Uterus (tissue), 4 donors: Measurements from ENCODE around the gene NXPH4. TPM values are rescaled to one million over a fixed set of nuclear protein-coding genes. Genes with fewer than 3 reads are reported as not detected.

Source experiments
- DNase-seq, 2 donors: peaks; one replicate each; pipeline ENCODE4 v3.0.0-alpha.2; 2019 to 2020
- H3K27ac ChIP-seq, 2 donors: fragments of 200-600 bp; sonication (generic); 1 replicate in 1 of 2; 2 replicates in 1 of 2; pipeline ENCODE4 v1.5.1; 2016 to 2018
- H3K27me3 ChIP-seq, 2 donors: fragments of 200-600 bp; sonication (generic); one replicate each; pipeline ENCODE4 v1.5.1; 2018 to 2019; ENCODE audit warnings: control low read depth in 1 of 2
- H3K36me3 ChIP-seq, 2 donors: fragments of 200-600 bp; sonication (generic); one replicate each; pipeline ENCODE4 v1.5.1; 2019; ENCODE audit warnings: control low read depth in 1 of 2
- H3K4me1 ChIP-seq, 2 donors: fragments of 200-600 bp; sonication (generic); one replicate each; pipeline ENCODE4 v1.5.1; 2018 to 2019; ENCODE audit warnings: control low read depth in 1 of 2
- H3K4me3 ChIP-seq, 2 donors: fragments of 200-600 bp; sonication (generic); 1 replicate in 1 of 2; 2 replicates in 1 of 2; pipeline ENCODE4 v1.5.1; 2018 to 2019; ENCODE audit warnings: mild to moderate bottlenecking in 1 of 2
- H3K9me3 ChIP-seq, 2 donors: fragments of 200-600 bp; sonication (generic); one replicate each; pipeline ENCODE4 v1.5.1; 2019; ENCODE audit warnings: control low read depth in 1 of 2
- POLR2A ChIP-seq, 2 donors: fragments of 450-650 bp; IDR thresholded peaks; one replicate each; pipeline ENCODE4 v1.6.1; 2016; ENCODE audit warnings: antibody characterized with exemption in 2 of 2, mild to moderate bottlenecking in 1 of 2, moderate library complexity in 1 of 2
- intact Hi-C: fragments of 100-400 bp; cut with DNase I; formaldehyde crosslinking; loops from one replicate; pipeline ENCODE4 v1.15.1; 2023; ENCODE audit warnings: low total_unique reads
- total RNA-seq, 4 donors: library from RNA; depleted of rRNA in 3 of 4; stranded (reverse); fragments of >200 nt in 3 of 4; gene quantifications; one replicate each; pipeline versions ENCODE4 v1.1.0 to v1.2.4, GENCODE V29; 2014 to 2023
- TF ChIP-seq, protein P1 (sequence below), 4 experiments: fragments of 200-600 bp in 2 of 4; fragments of 450-650 bp in 2 of 4; sonication (generic) in 2 of 4; IDR thresholded peaks; one replicate each; pipeline ENCODE4 v1.5.1; 2016 to 2019; ENCODE audit warnings: antibody characterized with exemption in 4 of 4, mild to moderate bottlenecking in 2 of 4, moderate library complexity in 1 of 4
- donor health status: DM: yes; HTN: yes; CAD: no.

The NXPH4 gene
- total RNA-seq, 4 donors from 2014 or later = 6.3 TPM; not detected in 3

- Histone ChIP-seq H3K4me1 (no peaks in the 10 kb centered on the region), H3K27me3 (no peaks in the 10 kb centered on the region), H3K27ac (no peak overlapping the region), H3K36me3 (no peaks in the 10 kb centered on the region), H3K9me3 (no peaks in the 10 kb centered on the region), H3K4me3 (no peak overlapping the region)
- intact Hi-C loops = no loop called here
- no peak for DNase-seq
- no peak for TF ChIP-seq POLR2A (IDR thresholded peaks at IDR 0.05)
- TF ChIP-seq, protein P1, sequence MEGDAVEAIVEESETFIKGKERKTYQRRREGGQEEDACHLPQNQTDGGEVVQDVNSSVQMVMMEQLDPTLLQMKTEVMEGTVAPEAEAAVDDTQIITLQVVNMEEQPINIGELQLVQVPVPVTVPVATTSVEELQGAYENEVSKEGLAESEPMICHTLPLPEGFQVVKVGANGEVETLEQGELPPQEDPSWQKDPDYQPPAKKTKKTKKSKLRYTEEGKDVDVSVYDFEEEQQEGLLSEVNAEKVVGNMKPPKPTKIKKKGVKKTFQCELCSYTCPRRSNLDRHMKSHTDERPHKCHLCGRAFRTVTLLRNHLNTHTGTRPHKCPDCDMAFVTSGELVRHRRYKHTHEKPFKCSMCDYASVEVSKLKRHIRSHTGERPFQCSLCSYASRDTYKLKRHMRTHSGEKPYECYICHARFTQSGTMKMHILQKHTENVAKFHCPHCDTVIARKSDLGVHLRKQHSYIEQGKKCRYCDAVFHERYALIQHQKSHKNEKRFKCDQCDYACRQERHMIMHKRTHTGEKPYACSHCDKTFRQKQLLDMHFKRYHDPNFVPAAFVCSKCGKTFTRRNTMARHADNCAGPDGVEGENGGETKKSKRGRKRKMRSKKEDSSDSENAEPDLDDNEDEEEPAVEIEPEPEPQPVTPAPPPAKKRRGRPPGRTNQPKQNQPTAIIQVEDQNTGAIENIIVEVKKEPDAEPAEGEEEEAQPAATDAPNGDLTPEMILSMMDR (IDR thresholded peaks at IDR 0.05) = no peak
Observed at GRCh38 chr12:57200497-57200896, 16.1 kb upstream of the NXPH4 start.

DNA sequence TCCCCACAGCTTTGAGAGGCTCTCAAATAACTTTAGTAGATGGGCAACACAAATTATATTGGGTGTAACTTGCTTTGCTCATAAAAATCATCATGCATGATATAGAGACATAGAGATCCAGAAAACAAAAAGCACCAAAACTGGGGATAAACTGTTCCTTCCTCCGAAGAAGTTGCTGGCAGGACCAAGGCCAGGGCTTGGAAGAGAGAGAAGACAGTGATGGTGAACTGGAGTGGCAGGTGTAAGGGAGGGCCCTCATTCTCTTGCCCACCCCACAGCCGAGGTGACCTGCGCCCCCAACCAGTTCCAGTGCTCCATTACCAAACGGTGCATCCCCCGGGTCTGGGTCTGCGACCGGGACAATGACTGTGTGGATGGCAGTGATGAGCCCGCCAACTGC lies 15.4 kb upstream of the NXPH4 start:
- intact Hi-C loops = no loop called here
- H3K27ac ChIP-seq = no peak overlapping the region
- H3K36me3 ChIP-seq = no peaks in the 10 kb centered on the region
- H3K4me1 ChIP-seq = no peaks in the 10 kb centered on the region
- TF ChIP-seq, protein P1 (IDR thresholded peaks at IDR 0.05) = no peak
- TF ChIP-seq POLR2A (IDR thresholded peaks at IDR 0.05) = no peak
- H3K27me3 ChIP-seq = no peaks in the 10 kb centered on the region
- DNase-seq = no peak
- H3K9me3 ChIP-seq = no peaks in the 10 kb centered on the region
- no peak overlapping the region for H3K4me3 ChIP-seq

GRCh38 chr12:57201631-57202030 lies 15.0 kb upstream of the NXPH4 start:
- no peaks in the 10 kb centered on the region for H3K36me3 ChIP-seq
- H3K9me3 ChIP-seq = no peaks in the 10 kb centered on the region
- H3K4me3 ChIP-seq = no peak overlapping the region
- H3K27ac ChIP-seq = no peak overlapping the region
- intact Hi-C loops = no loop called here
- no peaks in the 10 kb centered on the region for H3K4me1 ChIP-seq
- H3K27me3 ChIP-seq = no peaks in the 10 kb centered on the region
- no peak for TF ChIP-seq POLR2A (IDR thresholded peaks at IDR 0.05)
- TF ChIP-seq, protein P1 (IDR thresholded peaks at IDR 0.05) = no peak
- DNase-seq = no peak

- no peaks in the 10 kb centered on the region for H3K36me3 ChIP-seq
- TF ChIP-seq, protein P1 (IDR thresholded peaks at IDR 0.05) = no peak
- TF ChIP-seq POLR2A (IDR thresholded peaks at IDR 0.05) = no peak
- no peak overlapping the region for H3K27ac ChIP-seq
Observed at GRCh38 chr12:57202321-57202720, 14.3 kb upstream of the NXPH4 start.

DNA sequence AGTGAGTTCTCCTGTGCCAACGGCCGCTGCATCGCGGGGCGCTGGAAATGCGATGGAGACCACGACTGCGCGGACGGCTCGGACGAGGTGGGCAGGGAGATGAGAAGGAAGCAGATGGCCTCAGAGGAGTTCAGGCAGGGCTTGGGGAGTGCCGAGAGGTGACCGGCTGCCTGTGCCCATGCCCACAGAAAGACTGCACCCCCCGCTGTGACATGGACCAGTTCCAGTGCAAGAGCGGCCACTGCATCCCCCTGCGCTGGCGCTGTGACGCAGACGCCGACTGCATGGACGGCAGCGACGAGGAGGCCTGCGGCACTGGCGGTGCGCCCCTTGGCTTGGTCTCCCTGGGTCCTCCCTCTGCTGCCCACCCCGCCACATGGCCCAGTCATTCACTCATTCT lies 13.4 kb upstream of the NXPH4 start:
- TF ChIP-seq, protein P1 (IDR thresholded peaks at IDR 0.05) = no peak
- TF ChIP-seq POLR2A (IDR thresholded peaks at IDR 0.05) = no peak
- Histone ChIP-seq H3K4me1 (no peaks in the 10 kb centered on the region), H3K36me3 (no peaks in the 10 kb centered on the region), H3K9me3 (no peaks in the 10 kb centered on the region), H3K27ac (no peak overlapping the region), H3K4me3 (no peak overlapping the region), H3K27me3 (no peaks in the 10 kb centered on the region)
- intact Hi-C loops = no loop called here
- DNase-seq = no peak

More at GRCh38 chr12:57202321-57202720, 14.3 kb upstream of the NXPH4 start:
- DNase-seq = no peak
- intact Hi-C loops = no loop called here
- no peaks in the 10 kb centered on the region for H3K4me1 ChIP-seq
- H3K9me3 ChIP-seq = no peaks in the 10 kb centered on the region
- H3K4me3 ChIP-seq = no peak overlapping the region
- no peaks in the 10 kb centered on the region for H3K27me3 ChIP-seq
